Nephron progenitor cell (in vitro differentiated cells): ENCODE results near the gene SERPINE2.

Source experiments
- DNase-seq: peaks from one replicate; pipeline ENCODE4 v3.0.0; 2021
- H3K27ac Mint-ChIP-seq: 2 replicates; pipeline ENCODE4 v1.8.0; 2021; ENCODE audit warnings: mild to moderate bottlenecking, moderate library complexity, mixed read lengths
- H3K27me3 Mint-ChIP-seq: 2 replicates; pipeline ENCODE4 v1.8.0; 2021; ENCODE audit warnings: mild to moderate bottlenecking, low read depth, mixed read lengths; ENCODE audit not compliant: poor library complexity
- H3K36me3 Mint-ChIP-seq: 2 replicates; pipeline ENCODE4 v1.8.0; 2021; ENCODE audit warnings: low read depth, mixed read lengths
- H3K4me1 Mint-ChIP-seq: 2 replicates; pipeline ENCODE4 v1.8.0; 2021; ENCODE audit warnings: mixed read lengths
- H3K4me3 Mint-ChIP-seq: 2 replicates; pipeline ENCODE4 v1.8.0; 2021; ENCODE audit warnings: mild to moderate bottlenecking, moderate library complexity, mixed read lengths
- H3K9me3 Mint-ChIP-seq: 2 replicates; pipeline ENCODE4 v1.8.0; 2021; ENCODE audit warnings: mild to moderate bottlenecking, moderate library complexity, mixed read lengths
- CTCF ChIP-seq: fragments of 200-600 bp; sonication (generic); IDR thresholded peaks from 2 replicates; pipeline ENCODE4 v1.5.0; 2021; ENCODE audit warnings: antibody characterized with exemption

Gene SERPINE2

DNA sequence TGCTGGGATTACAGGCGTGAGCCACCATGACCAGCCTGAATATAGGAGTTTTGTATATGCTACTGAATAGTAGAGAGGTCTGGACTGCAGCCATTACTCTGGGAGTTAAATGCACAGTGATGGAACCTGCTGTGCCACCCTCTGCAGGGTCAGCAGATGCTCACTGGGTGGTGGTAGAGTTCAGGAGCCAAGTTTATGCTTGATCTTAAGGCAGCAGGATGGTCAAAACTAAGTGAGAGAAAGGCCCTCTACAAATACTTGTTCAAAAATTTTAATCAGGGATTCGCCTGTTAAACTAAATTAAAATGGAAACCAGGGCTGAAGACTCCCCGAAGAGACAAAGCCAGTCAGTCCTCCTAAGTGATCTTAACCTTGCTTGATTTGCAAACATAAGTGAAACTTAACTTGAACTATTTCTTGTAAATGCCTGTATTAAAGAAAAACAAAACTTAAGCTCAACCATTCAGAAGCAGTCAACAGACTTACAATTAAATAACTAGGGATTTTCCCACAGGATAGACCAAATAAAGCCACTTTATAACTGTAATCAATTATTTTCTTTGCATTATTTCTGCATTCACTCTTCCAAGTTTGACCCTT lies 89.7 kb downstream of the SERPINE2 start:
- H3K9me3 Mint-ChIP-seq, result no peaks in the 10 kb centered on the region
- H3K4me1 Mint-ChIP-seq, result peaks cover 51% of the 10 kb centered on the region
- H3K27ac Mint-ChIP-seq, result peak overlapping the region; percentile 29
- TF ChIP-seq CTCF, result no peak
- DNase-seq, result no peak
- H3K36me3 Mint-ChIP-seq, result no peaks in the 10 kb centered on the region
- H3K4me3 Mint-ChIP-seq, result no peak overlapping the region
- peaks cover 3% of the 10 kb centered on the region for H3K27me3 Mint-ChIP-seq

- no peaks in the 10 kb centered on the region for H3K9me3 Mint-ChIP-seq
- no peak overlapping the region for H3K4me3 Mint-ChIP-seq
- peaks cover 54% of the 10 kb centered on the region for H3K4me1 Mint-ChIP-seq
- DNase-seq, result no peak
- H3K27ac Mint-ChIP-seq, result no peak overlapping the region
- TF ChIP-seq CTCF, result no peak
- H3K27me3 Mint-ChIP-seq, result peaks cover 3% of the 10 kb centered on the region
- H3K36me3 Mint-ChIP-seq, result peaks cover 5% of the 10 kb centered on the region
Measured at GRCh38 chr2:223947711-223948205, 91.3 kb downstream of the SERPINE2 start.

DNA sequence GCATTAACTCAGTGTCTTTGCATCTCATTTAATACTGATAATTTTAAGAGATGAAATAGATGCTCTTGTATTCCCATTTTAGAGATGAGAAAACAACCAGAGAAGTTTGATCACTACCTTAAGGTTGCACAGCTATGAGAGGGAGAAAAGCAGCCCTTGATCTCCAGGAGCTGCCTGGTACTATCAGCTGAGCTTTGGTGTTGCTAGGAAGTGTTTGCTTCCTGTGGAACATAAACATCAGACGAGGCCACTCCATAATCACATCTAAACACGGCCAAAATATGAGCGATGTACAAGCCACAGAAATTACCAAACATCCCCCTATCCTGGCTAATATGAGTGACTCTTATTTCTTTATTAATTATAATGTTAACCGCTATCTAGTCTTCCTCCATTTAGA lies 93.3 kb downstream of the SERPINE2 start:
- no peak for TF ChIP-seq CTCF
- DNase-seq, result no peak
- Mint-ChIP-seq H3K27ac (no peak overlapping the region), H3K4me3 (peak overlapping the region; percentile 61), H3K4me1 (peaks cover 54% of the 10 kb centered on the region), H3K27me3 (no peaks in the 10 kb centered on the region), H3K36me3 (peaks cover 15% of the 10 kb centered on the region), H3K9me3 (peaks cover 4% of the 10 kb centered on the region)

GRCh38 chr2:223944703-223945531 lies 94.2 kb downstream of the SERPINE2 start, which contains the start of gene WDFY1:
WDFY1 (minus strand) TSS chr2:223945335; CDS start chr2:223945284, 51 bp downstream.
- Mint-ChIP-seq H3K36me3 (peaks cover 15% of the 10 kb centered on the region), H3K4me1 (peaks cover 52% of the 10 kb centered on the region), H3K9me3 (peaks cover 4% of the 10 kb centered on the region), H3K4me3 (peak within 1 kb of the TSS; percentile 96), H3K27me3 (no peaks in the 10 kb centered on the region), H3K27ac (peak within 1 kb of the TSS; percentile 71)
- DNase-seq, result peak; percentile 90
- no peak for TF ChIP-seq CTCF

DNA sequence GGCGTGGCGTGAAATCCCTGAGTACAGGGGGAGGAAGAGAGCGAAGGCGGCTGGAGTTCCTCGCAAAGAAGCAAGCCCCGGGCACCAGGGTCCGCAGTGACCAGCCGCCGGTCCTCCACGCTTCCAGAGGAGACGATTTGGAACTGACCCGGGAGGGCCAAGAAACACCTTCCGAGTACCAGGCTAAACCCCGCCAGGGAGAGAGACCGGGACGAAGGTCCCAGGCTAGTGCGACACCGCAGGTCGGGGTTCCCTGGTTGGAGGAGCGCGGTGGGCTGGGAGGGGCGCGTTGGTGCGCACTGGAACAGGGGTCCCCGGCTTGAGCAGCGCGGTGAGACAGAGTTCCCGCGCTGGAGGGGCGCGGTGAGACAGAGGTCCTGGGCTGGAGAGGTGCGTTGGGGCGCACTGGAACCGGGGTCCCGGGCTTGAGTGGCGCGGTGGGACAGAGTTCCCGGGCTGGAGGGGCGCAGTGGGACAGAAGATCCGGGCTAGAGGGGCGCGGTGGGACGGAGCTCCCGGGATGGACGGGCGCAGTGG lies 94.9 kb downstream of the SERPINE2 start:
- H3K4me1 Mint-ChIP-seq, result peaks cover 52% of the 10 kb centered on the region
- H3K27ac Mint-ChIP-seq, result peak overlapping the region; percentile 71
- peaks cover 4% of the 10 kb centered on the region for H3K9me3 Mint-ChIP-seq
- no peak for TF ChIP-seq CTCF
- H3K4me3 Mint-ChIP-seq, result peak overlapping the region; percentile 96
- no peaks in the 10 kb centered on the region for H3K27me3 Mint-ChIP-seq
- H3K36me3 Mint-ChIP-seq, result peaks cover 22% of the 10 kb centered on the region
- DNase-seq, result peak; percentile 63
